T-helper 2 cell (primary cell): ENCODE measurements around the gene KLHL40.

Experiments used
- DNase-seq, 5 experiments: peaks; one replicate each; pipeline versions ENCODE4 v3.0.0 to v3.0.0-alpha.2; 2012 to 2022

KLHL40 gene

DNA sequence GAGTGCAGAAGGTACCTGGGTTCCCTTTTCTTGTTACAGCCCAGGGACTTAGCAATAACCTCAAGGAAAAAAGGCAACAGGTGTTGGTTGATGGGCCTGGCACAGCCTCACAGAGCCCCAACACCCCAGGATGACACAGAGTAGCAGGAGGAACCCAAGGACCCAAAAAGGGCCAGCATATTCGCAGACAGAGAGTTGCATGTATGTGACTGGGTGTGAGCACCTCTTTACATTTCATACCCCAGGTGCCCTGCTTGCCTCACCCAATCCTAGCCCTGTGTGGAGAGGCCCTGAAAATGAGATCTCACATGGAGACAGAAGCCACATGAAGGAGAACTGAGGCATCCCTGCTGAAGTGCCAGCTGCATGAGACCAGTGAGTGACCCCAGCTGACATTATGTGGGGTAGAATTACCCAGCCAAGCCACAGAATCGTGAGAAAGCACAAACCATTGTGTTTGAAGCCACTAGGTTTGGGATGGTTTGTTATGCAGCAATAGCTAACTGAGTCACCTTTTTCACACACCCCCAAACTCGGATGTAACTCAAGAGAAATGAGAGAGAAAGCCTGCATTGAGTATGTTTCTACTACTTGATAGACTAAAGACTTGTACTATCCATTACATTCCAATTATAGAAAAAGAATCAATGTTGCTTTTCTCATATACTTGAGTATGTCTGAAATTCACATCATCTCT, 43.5 kb downstream of the KLHL40 start:
- DNase-seq, result no peak

GRCh38 chr3:42729404-42730145, 44.2 kb downstream of the KLHL40 start:
- DNase-seq, result no peak

- no peak for DNase-seq
These were observed 45.0 kb downstream of the KLHL40 start for GRCh38 chr3:42730294-42730693.

DNA sequence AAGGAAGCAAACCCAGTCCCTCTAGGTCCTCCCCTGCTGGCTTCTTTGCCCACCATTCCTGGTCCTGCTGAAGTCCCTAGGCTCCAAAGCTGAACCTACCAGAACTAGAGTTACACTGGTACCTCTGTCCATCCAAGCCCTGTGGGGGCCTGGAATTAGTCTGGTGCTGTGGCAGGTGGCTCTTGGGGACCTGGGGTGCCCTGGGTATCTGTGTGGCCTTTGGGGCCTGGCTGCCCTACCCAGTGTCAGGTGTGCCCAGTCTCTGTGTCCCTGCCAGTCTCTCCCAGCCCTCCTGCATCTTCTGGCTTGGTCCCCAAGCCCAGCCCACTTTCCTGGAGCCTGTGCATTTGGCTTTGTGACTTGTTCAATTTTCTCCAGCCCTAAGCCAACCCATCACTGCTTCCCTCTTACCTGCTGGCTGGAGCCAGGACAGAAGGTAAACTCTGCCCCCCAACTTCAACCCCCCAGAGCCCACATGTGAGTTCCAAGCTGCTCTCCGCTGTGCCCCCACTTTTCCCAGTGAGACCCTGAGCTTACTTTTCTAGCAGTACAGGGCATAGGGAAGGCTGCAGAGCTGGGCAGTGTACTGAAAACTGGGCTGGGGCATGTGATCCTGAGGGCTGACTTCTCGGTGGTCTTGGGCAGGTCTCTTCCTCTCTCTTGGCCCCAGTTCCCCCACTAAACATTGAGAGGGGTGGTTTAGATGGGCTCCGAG, 45.5 kb downstream of the KLHL40 start:
- DNase-seq, result no peak

DNA sequence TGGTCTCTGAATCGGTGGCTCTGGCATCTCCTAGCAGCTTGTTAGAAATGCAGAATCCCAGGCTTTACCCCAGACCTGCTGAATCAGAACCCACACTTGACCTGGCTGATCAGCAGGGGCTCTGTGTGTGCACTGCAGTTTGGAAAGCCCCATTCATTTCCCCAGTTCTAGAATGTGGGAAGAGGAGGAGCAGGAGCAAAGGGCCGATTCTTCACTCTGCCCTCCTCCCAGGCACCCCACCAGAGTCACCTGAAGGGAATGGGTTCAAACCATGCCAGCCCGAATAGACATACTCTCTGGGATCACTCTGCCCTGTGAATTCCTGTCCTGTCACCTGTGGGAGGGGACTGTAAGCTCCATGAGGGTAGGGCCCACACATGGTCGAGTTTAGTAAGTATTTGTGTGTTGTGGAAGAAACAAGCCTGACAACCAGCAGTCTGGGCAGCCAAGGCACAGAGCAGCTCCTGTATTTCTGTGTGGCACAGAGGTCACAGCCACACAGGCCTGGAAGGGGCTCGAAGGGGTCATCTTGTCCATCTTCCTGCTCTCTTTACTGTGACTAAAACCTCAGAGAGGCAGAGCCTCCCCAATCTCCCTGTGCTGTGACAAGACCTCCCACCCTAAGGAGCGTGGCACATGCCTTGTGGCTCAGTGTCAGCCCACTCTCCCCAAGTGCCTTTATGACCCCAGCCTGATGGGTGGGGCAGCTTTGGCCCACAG, 46.3 kb downstream of the KLHL40 start:
- no peak for DNase-seq

GRCh38 chr3:42732196-42732828, 47.0 kb downstream of the KLHL40 start:
- DNase-seq, result no peak

DNA sequence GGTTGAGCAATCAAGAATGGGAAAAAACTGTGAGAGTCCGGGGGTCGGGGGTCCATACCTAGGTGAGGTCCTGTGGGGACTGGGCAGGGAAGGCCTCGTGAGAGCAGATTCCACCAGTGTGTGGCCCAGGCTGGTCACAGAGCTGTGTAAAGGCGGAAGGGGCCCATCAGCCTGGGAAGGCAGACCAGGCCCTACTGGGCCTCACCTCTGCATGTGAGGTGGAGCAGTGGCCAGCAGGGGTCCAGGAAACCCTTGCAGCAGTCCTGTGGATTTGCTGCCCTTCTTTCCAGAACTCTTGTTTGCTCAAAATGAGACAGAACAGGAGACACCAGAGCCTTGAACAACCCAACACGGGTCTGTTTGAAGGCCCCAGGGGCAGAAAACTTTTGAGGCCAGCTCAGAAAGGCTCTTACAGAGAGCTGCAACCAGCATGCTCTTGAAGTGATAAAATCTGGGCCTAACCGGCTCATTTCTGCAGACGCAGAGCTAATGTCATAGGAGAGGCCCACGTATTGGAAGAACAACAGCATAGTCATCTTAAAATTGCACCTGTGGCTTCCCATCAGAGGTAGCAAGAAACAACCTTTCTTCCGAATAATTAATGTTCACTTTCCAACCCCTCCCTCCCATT, 47.6 kb downstream of the KLHL40 start:
- DNase-seq, result no peak

DNA sequence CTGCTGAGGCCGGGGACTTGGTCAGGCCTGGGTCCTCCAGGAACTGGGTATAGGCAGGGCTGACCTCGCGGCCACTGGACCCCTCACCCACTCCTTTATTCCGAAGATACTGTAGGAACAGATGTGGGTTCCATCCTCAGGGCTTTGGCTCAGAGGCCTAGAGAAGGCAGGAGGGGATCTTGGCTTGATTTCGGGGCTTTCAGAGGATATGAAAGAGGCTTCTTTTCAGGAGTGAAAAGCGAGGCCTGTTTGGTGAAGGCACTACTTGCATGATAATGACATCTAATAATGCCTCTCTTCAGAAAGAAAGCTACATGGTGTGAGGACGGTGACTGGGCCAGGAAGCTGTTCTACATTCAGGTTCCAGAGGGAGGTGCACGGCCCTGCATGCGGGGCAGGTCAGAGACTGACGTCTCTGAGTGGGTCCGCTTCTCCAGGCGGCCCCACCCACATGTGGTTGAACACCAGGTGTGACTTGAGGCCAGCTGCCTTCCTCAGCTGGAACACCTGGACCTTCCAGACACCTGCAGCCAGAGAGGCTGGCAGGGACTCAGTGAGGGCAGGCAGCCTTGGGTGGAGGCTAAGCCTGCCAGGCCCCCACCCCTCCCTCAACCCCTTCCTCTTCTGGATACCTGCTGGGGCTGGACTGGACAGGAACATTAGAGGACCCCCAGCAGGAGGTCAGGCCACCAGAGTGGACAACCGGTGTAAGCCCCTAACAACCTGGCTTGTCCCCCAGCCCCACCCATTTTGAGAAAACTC, 48.3 kb downstream of the KLHL40 start:
- DNase-seq, result no peak

- no peak for DNase-seq
These were observed 49.0 kb downstream of the KLHL40 start for GRCh38 chr3:42734263-42734860.

DNA sequence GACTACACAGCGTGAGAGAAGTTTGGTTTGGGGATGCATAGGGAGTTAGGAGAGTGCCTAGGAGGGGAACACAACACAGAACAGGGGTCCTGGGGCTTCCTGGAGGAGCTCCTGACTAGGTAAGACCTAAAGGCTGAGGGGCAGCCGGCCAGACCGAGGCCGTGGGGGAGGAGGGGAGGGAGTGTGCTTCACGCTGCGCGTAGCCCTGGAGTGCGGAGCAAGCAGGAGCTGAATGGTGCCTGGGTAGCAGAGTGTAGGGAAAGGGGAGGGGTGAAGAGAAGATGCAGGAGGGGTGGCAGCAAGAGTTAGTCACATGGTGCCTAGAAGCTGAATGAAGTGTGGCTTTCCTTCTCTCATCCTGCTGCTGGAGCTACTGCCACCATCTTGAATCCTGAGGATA, 49.7 kb downstream of the KLHL40 start:
- DNase-seq, result no peak

DNA sequence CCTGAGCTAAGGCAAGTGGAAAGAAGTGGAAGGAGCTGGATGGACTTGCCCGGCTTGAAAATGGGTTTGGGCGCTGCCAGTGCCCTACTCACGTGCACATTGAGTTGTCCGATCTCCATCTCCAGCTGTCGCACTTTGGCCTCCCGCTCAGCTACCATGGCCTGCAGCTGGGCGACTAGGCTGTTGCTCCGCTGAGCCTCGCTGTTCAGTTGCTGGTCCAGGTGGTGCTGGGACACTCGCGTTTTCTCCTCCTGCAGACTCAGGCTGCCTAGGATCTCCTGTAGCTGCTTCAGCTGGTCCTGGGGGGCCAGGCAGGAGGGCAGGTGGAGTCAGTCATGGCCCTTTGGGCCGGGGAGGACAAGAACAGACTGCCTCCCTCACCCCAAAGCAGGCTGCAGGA, 50.3 kb downstream of the KLHL40 start:
- DNase-seq, result no peak

DNA sequence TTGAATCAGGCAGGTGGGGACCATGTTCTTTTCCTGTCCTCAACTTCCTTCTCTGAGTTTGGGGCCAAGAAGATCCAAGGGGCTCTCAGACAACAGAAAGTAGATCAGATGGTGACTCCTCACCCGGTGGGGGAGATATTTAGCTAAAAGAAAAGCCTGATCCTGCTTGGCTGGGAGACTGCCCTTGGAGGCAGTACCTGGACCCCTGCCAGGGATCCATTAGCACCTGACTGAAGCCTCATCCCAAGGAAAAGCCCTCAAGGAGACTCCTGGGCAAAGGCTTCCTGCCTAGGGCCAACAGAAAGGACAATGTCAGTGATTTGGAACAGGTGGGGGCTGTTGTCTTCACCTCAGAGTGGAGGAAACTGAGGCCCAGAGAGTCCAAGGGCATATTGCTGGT, 50.7 kb downstream of the KLHL40 start:
- no peak for DNase-seq

DNA sequence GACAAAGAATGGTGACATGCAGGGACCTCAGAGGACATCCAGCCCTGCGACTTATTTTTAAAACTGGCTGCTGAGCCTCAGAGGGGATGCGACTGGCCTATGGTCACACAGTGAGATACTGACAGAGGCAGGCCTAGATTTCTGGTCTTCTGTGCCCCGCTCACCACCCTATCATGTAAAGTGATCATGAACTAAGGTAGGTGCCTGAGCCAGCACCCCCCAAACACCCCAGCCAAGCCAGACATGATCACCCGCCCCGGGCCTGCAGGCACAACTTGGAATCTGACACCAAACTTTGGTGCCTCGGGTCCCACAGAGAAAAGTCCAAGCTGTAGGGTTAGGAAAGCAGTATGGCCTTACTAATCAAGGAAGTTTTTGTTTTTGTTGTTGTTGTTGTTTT, 51.2 kb downstream of the KLHL40 start:
- DNase-seq, result no peak

DNA sequence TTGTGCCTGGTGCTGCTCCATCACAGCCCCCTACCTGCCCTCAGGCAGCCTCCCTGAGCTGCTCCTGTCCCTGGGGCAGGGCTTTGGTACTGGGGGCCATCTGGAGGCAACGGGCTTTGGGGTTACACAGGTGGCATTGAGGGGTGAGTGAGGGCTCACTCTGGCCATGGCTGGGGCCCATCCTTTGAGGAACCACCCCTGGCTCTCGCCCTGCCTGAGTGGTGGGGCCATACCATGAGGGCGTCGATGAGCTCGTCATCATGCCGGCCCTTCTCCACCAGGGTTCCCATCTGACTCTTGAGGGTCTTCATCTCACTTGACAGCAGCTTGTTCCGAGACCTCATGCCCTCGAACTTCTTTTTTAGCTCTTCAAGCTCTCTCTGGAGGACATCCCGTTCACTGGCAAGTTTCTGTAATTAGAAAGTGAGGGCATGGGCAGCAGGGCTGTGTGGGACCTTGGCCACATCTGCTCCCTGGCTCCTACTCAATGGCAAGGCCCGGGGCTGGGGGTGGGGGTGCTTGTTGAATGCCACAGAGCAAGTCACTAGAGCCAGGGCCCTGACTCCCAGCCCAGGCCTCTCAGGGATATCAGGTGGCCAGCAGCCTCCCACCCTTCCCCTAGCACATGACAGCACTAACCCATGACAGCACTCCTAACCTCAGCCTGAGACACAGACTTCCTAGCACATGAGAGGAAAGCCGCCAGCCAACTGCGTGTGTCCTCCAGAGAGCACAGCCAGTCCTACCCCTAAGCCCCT, 54.2 kb downstream of the KLHL40 start:
- DNase-seq, result no peak

GRCh38 chr3:42741796-42742195, 56.5 kb downstream of the KLHL40 start:
- no peak for DNase-seq
